HL-60/S4 treated with phorbol 12-myristate 13-acetate at 8.2 ng/mL for 4 days and 3 days (cell line): ENCODE results near the gene HS3ST5.
"Not testable (repeated sequence)": the region's sequence is repeated elsewhere in the genome, so short reads cannot be mapped to it uniquely, and the experiment has no call there.

Experiments used
- in situ Hi-C: fragments of 300-500 bp; cut with MboI; formaldehyde crosslinking; loops from 2 replicates; pipeline ENCODE4 v1.15.0; 2022; ENCODE audit warnings: low sequenced_read_pairs

HS3ST5 gene

GRCh38 chr6:114101255-114101654 lies 241.6 kb downstream of the HS3ST5 start:
- in situ Hi-C loops: no loop called here

- in situ Hi-C loops: no loop called here
Observed at GRCh38 chr6:114100215-114100994, 242.4 kb downstream of the HS3ST5 start.

GRCh38 chr6:114096561-114097172 lies 246.2 kb downstream of the HS3ST5 start:
- in situ Hi-C loops: no loop called here

- in situ Hi-C loops: no loop called here
Observed at GRCh38 chr6:114092943-114093342, 249.9 kb downstream of the HS3ST5 start.

- in situ Hi-C loops: no loop called here
Observed at GRCh38 chr6:114090626-114091025, 252.2 kb downstream of the HS3ST5 start.

GRCh38 chr6:114087496-114087895 lies 255.3 kb downstream of the HS3ST5 start:
- in situ Hi-C loops: no loop called here

- in situ Hi-C loops: no loop called here
Observed at GRCh38 chr6:114085211-114085610, 257.6 kb downstream of the HS3ST5 start.

- in situ Hi-C loops: no loop called here
Observed at GRCh38 chr6:114084327-114084890, 258.4 kb downstream of the HS3ST5 start.

GRCh38 chr6:114083251-114083650 lies 259.6 kb downstream of the HS3ST5 start:
- in situ Hi-C loops: no loop called here

- in situ Hi-C loops: no loop called here
Observed at GRCh38 chr6:114081730-114082129, 261.1 kb downstream of the HS3ST5 start.

GRCh38 chr6:114080891-114081510 lies 261.8 kb downstream of the HS3ST5 start:
- in situ Hi-C loops: no loop called here

GRCh38 chr6:114080410-114080809 lies 262.4 kb downstream of the HS3ST5 start:
- in situ Hi-C loops: not testable (repeated sequence)

- in situ Hi-C loops: no loop called here
Observed at GRCh38 chr6:114075777-114076176, 267.0 kb downstream of the HS3ST5 start.

- in situ Hi-C loops: no loop called here
Observed at GRCh38 chr6:114075300-114075699, 267.5 kb downstream of the HS3ST5 start.

- in situ Hi-C loops: no loop called here
Observed at GRCh38 chr6:114068771-114069170, 274.1 kb downstream of the HS3ST5 start.

- in situ Hi-C loops: no loop called here
Observed at GRCh38 chr6:114068116-114068515, 274.7 kb downstream of the HS3ST5 start.

- in situ Hi-C loops: no loop called here
Observed at GRCh38 chr6:114064862-114065261, 278.0 kb downstream of the HS3ST5 start.

- in situ Hi-C loops: no loop called here
Observed at GRCh38 chr6:114063956-114064355, 278.9 kb downstream of the HS3ST5 start.

GRCh38 chr6:114062199-114062598 lies 280.6 kb downstream of the HS3ST5 start:
- in situ Hi-C loops: no loop called here

GRCh38 chr6:114061741-114062140 lies 281.1 kb downstream of the HS3ST5 start:
- in situ Hi-C loops: no loop called here

GRCh38 chr6:114061116-114061515 lies 281.7 kb downstream of the HS3ST5 start:
- in situ Hi-C loops: no loop called here

- in situ Hi-C loops: no loop called here
Observed at GRCh38 chr6:114058435-114058834, 284.4 kb downstream of the HS3ST5 start.
